Stimulated activated CD4-positive, alpha-beta T cell treated with anti-CD3 and anti-CD28 coated beads, Interleukin-2, amount 100 ng/mL, for 4 hours (primary cell): Measurements from ENCODE around the gene SMOC2.
"Not testable (repeated sequence)": the region's sequence is repeated elsewhere in the genome, so short reads cannot be mapped to it uniquely, and the experiment has no call there.

Source experiments
- DNase-seq: peaks from one replicate; pipeline ENCODE4 v3.0.0-alpha.2; 2020; ENCODE audit warnings: low read depth

SMOC2 gene

DNA sequence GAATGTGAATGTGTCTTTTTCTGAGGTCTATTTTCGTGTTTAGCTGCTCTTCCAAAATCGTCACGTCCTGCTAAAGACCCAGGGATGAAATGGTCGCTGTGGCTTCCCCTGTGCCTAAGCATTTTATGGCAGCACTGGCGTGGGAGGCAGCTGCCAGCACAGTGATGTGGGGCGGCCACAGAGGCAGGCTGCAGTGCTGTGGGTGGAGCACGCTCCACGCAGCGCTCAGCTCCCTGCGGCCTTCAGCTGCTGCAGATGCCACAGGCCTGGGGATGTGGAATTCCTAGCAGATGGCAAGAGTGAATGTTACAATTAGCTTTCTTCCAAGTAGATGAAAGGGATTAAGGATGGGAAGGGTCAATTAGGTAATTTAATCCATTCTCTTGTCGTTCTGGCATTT, 242.6 kb downstream of the SMOC2 start:
- DNase-seq = no peak

DNA sequence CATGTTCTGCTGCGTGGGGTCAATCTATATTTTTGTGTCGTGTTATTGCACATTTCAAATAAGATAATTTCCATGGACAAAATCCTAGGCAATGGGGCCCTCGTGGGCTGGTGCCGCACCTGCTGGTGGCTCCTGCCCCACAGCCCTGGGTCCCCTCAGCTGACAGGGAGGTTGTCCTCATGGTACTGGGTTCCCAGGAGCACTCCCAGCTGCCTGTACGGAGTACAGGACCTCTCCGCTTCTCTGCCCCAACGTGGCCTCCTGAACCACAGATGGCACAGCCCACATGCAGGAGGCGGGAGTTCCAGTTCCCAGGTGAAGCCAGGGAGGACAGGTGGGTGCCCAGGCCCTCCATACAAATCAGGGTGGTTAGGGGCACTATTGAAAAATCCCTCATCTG, 243.5 kb downstream of the SMOC2 start:
- no peak for DNase-seq

DNA sequence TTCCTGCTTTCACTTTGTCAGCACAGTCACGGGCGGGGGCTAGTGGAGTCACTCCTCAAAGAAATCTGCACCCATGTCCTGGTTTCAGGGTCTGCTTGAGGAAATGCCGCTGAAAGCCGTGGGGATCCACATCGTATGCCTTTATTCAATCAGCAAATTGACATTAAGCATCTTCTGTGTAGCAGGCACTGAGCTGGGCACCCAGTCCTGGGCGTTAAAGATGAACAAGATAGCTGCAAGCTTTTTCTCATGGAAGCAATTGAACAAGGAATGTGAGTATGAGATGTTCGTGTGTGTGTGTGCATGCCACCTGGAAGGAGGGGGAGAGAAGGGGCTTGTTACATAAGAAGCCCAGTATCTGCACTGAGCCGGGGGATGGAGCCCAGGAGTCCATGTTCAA, 243.9 kb downstream of the SMOC2 start:
- DNase-seq = no peak

GRCh38 chr6:168686029-168686738, 245.2 kb downstream of the SMOC2 start:
- no peak for DNase-seq

- no peak for DNase-seq
Observed at GRCh38 chr6:168686831-168687730, 246.1 kb downstream of the SMOC2 start.

DNA sequence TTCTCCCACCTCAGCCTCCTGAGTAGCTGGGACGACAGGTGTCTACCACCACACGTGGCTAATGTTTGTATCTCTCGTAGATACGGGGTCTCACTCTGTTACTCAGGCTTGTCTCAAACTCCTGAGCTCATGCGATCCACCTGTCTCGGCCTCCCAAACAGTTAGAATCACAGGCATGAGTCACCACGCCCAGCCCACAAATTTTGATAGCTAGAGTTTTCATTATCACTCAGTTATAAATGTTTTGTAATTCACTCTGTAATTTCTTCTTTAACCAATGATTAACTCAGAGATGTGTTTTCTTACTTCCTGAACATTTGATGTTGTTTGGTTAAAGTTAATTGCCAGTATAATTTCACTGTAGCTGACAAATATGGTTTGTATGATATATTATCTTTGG, 249.3 kb downstream of the SMOC2 start:
- no peak for DNase-seq

GRCh38 chr6:168691774-168692173, 250.8 kb downstream of the SMOC2 start:
- no peak for DNase-seq

GRCh38 chr6:168692193-168692914, 251.4 kb downstream of the SMOC2 start:
- DNase-seq = no peak

GRCh38 chr6:168692915-168693257, 251.9 kb downstream of the SMOC2 start:
- not testable (repeated sequence) for DNase-seq

DNA sequence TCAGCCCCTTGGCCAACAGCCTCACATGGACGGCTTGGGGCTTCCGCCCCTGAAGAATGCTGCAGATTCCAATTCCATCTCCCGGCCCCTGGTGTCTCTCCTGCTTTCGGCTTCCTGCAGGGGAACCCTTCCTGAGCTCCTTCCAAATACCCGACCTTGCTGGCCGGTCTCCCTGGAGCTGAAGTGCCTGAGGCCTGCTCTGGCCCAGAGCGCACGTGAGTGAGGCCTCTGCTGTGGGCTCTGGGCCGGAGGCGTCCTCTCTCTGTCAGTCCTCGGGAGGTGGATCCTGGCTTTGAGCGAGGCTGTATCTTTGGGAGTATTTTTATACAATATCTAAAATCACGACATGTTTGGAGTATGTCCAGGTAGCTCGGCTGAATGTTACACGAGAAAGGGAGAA, 253.8 kb downstream of the SMOC2 start:
- DNase-seq = not testable (repeated sequence)

DNA sequence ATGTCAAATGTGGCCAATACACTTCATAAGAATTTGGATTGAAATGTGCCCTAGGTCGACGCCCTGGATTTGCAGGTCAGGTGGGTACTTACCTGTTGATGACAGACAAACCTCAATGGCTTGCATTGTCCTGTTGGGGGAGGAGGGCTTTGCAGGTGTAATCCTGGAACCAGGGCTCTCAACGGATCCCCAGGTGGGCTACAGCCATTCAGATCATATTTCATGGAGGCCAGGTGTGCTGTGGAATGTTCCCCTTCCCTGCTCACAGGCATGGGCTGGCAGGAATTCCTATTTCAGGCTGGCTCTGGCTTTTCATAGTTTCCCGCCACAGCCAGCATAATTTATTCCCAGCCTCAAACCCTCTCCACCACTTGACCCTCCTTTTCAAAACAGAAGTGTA, 254.7 kb downstream of the SMOC2 start:
- DNase-seq = no peak

DNA sequence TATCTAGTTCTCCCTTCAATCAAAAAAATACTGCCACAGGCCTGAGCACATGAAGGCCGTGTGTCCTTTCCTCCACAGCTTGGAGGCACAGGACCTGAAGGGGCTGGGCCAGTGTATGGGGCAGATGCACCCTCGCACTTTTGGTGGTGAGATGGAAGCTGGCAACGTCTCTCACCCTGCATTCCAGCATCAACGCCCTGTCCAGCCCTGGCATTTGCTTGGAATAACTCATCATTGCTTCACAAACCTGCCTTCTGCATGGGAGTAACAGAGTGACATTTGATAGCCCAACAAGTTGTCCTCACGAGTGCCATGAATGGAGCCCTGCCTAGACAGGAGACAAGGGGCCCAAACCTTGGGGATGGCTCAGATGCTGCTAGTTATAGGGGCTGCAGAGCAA, 257.9 kb downstream of the SMOC2 start:
- no peak for DNase-seq

DNA sequence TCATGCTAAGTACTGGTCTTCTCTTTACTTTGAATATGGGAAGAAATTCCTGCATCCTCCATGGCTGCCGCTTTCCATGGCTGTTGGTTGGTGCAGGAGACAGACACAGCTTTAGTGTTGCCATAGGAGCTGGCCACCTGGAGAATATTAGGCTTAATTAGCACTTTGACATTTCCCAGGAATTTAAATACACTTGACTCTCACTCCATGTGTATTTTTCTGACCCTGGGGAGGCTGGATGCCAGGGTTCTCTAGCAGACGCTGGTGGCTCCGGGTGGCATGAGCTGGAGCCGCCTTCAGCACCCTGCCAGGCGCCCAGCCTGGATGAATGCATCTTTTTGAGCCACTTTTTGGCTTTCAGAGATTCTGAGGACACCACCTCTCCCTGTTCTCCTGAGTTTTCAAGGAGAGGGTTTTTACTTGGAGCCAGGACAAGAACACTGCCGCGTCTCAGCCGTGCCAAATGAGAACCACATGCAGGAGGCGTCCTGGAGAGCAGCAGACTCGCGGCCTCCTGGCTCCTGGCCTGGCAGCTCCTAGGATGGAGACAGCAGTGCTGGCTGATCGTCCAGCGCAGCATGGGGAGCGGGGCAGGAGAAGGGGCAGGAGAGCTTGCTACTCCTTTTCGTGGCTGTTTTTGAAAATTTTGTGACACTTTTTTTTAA, 258.8 kb downstream of the SMOC2 start:
- DNase-seq = no peak

DNA sequence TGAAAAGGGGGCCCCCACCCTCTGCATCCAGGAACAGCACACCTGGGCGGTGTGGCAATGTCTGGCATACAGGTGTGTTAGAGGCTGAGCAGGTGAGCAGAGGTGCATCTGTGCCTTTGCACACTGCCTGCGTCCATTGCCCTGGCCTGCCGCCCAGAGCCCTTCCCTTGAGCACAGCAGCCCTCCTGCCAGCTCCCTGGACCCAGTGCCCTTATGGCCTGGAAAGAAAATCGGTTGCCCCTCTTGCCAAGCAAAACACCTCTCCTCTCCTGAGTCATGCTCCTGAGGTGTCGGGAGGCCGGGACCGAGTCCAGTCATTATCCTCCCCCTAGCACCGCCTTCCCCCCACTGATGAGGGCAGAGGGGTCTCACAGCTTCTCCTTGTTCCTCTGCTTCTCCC, 259.9 kb downstream of the SMOC2 start:
- no peak for DNase-seq

- DNase-seq = no peak
Observed at GRCh38 chr6:168703990-168704389, 263.0 kb downstream of the SMOC2 start.

- DNase-seq = no peak
Observed at GRCh38 chr6:168704678-168705077, 263.7 kb downstream of the SMOC2 start.

DNA sequence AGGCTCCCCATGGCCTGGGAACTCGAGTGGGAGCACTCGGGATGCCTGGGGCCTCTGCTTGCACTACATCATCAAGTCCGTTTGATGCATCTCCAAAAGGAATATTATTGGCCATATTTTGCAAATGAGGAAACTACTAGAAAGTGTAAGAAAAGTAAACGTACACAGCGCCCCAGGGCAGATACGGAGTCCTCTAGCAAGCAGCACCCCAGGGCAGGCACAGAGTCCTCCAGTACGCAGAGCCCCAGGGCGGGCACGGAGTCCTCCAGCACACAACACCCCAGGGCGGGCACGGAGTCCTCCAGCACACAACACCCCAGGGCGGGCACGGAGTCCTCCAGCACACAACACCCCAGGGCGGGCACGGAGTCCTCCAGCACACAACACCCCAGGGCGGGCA, 264.3 kb downstream of the SMOC2 start:
- DNase-seq = not testable (repeated sequence)

DNA sequence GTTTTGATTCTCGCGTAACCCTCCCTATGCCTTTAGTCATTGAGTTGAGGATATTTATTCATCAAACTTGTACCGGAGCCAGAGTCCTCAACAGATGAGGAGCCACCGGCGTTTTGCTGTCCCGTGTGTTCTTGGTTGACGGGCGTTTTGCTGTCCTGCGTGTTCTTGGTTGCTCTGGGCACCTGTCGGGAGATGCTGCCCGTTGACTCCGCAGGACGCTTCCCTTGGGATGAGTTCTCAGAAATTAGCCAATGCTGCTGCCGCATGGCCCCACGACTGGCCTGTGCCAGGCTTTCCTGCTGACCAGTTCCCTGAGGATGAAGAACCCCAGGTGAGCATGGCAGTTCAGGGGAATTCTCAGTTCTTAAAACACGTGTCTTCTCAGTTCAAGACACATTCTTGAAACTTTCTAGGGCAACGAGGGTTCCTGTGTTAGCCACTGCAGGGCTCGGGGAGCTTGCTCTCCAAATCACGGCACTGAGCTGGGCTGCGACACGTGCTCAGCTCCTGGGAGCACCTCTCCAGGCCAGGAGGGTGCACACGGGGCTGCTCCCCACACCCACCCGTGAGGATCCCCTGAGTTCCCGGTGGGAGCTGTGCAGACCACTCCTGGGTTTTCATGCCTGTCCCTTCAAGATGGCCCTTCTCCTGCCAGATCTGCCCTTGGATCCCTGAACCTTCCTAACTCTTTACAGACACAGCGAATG, 265.6 kb downstream of the SMOC2 start:
- DNase-seq = no peak

DNA sequence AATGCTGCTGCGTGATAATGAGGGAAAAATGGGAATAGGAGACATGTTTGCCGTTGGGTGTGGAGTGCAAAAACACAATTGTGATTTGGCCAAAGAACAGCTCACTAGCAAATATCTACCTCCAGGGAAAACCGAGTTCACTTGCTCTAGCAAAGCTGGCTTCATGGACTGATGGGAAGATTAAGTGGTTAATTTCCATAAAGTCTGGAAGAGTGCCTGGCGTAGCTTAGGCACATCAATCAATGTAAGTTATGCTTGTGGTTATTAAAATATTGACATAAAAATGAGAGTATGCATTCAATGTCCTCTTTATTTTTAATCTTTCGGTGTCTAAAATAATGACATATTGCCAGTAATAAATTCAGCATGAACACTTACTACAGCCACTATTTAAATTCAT, 267.5 kb downstream of the SMOC2 start:
- DNase-seq = no peak

DNA sequence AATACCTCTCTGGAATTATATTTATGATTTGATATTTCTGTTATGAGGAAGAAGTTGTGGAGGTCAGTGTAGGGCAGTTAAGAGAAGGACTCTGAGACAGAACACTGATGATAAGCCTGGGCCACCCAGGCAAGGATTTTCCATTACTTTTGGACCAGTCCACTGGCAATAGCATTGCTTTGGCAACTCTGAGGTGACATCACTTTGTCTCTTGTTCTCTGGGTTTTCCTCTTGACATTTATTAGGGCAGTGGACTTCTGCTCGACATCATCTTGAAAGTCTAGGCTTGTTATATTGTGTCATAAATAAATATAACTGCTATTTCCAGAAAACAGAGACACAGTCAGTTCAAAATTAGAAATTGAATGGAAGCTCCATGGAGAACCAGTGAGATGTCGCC, 268.0 kb downstream of the SMOC2 start:
- no peak for DNase-seq

- no peak for DNase-seq
Observed at GRCh38 chr6:168709390-168709789, 268.4 kb downstream of the SMOC2 start.

DNA sequence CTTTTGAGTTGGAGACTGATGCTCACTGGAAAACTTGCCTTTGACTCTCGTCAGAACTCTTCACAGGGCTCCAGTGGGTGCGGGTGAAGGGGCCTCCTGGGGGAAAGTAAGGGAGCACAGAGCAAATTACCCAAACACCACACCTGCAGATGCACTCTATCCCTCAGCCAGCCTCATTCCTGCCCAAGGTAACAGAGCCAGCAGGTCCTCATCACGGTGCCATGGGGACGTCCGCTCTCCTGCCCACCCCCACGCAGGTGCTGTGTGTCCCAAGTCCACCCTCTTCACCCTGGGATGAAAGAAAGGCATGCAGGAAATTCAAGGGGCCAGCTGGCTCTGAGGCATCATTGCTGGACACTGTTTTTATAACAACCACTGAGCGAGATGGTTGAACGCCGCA, 269.0 kb downstream of the SMOC2 start:
- DNase-seq = no peak
